Endothelial cell of umbilical vein (primary cell): ENCODE data around the gene SPEN. TPM values are rescaled to one million over a fixed set of nuclear protein-coding genes. Genes with fewer than 3 reads are reported as not detected.

Source experiments
- BruUV-seq: library from RNA; stranded (reverse); fragments of 400-500 nt; replicated peaks from 2 replicates; lab custom pipeline; 2021; lab: Mats Ljungman, UMichigan
- CTCF ChIA-PET: fragments of 300-600, 350-600 bp; sonication (Branson Sonifier 250); formaldehyde crosslinking; loops from one replicate; lab custom pipeline; 2021; ENCODE audit warnings: antibody characterized with exemption, inconsistent platforms; lab: Charles Lee
- POLR2A ChIA-PET: fragments of 300-600, 350-600 bp; sonication (Branson Sonifier 250); formaldehyde crosslinking; loops from one replicate; lab custom pipeline; 2021; ENCODE audit warnings: antibody characterized with exemption, inconsistent platforms; lab: Charles Lee
- DNase-seq: peaks from one replicate; pipeline ENCODE4 v3.0.0-alpha.2; 2011; ENCODE audit warnings: low read depth, low spot score
- FAIRE-seq: peaks from 2 replicates; lab custom pipeline; 2011; peaks lifted over from hg19 to GRCh38; lab: Jason Lieb, UNC
- H2AFZ ChIP-seq: 2 replicates; pipeline ENCODE4 v1.6.0; 2012; ENCODE audit warnings: low read depth, low read length, control low read depth, inconsistent platforms
- H3K27ac ChIP-seq: 2 replicates; pipeline ENCODE4 v1.5.1; 2011; ENCODE audit warnings: low read depth, mild to moderate bottlenecking, control low read depth, low read length, moderate library complexity; ENCODE audit not compliant: insufficient read depth
- H3K27me3 ChIP-seq, 2 experiments: 2 replicates each; pipeline versions ENCODE4 v1.6.0 to v1.6.1; 2011; ENCODE audit warnings: low read length in 2 of 2, mixed read lengths in 1 of 2; ENCODE audit not compliant: control insufficient read depth in 2 of 2, insufficient read depth in 2 of 2
- H3K36me3 ChIP-seq, 2 experiments: 2 replicates in 1 of 2; 3 replicates in 1 of 2; pipeline ENCODE4 v1.5.1; 2011; ENCODE audit warnings: low read length in 2 of 2, mild to moderate bottlenecking in 1 of 2, moderate library complexity in 1 of 2; ENCODE audit not compliant: control insufficient read depth in 2 of 2, insufficient read depth in 2 of 2; ENCODE audit errors: extremely low read depth in 1 of 2
- H3K4me1 ChIP-seq: 3 replicates; pipeline ENCODE4 v1.5.1; 2011; ENCODE audit warnings: mild to moderate bottlenecking, low read length; ENCODE audit not compliant: control insufficient read depth, insufficient read depth; ENCODE audit errors: extremely low read depth
- H3K4me2 ChIP-seq: 2 replicates; pipeline ENCODE4 v1.6.1; 2011; ENCODE audit warnings: low read length, control low read depth, mixed read lengths; ENCODE audit not compliant: insufficient read depth
- H3K4me3 ChIP-seq, 3 experiments: fragments of 200-600 bp in 1 of 3; sonication (generic), shearing (Covaris generic) in 1 of 3; replicated peaks in 1 of 3; 2 replicates each; pipeline ENCODE4 v1.5.1; 2011 to 2016; ENCODE audit warnings: control low read depth in 3 of 3, low read length in 3 of 3, mild to moderate bottlenecking in 2 of 3, inconsistent platforms in 1 of 3, low read depth in 1 of 3, moderate library complexity in 1 of 3; ENCODE audit not compliant: insufficient read depth in 1 of 3
- H3K79me2 ChIP-seq: 2 replicates; pipeline ENCODE4 v1.6.0; 2012; ENCODE audit warnings: low read length, inconsistent platforms; ENCODE audit not compliant: control insufficient read depth, insufficient read depth
- H3K9ac ChIP-seq: replicated peaks from 2 replicates; pipeline ENCODE3; 2011; ENCODE audit warnings: low read length, control low read depth; ENCODE audit not compliant: insufficient read depth; ENCODE audit errors: extremely low read depth
- H3K9me1 ChIP-seq: replicated peaks from 3 replicates; pipeline ENCODE4 v1.6.0; 2011; ENCODE audit warnings: mild to moderate bottlenecking, low read length; ENCODE audit not compliant: control insufficient read depth, insufficient read depth; ENCODE audit errors: extremely low read depth
- H3K9me3 ChIP-seq: replicated peaks from 2 replicates; pipeline ENCODE4 v1.5.1; 2012; ENCODE audit warnings: low read length, inconsistent platforms; ENCODE audit not compliant: control insufficient read depth, insufficient read depth
- H4K20me1 ChIP-seq: replicated peaks from 2 replicates; pipeline ENCODE3; 2011; ENCODE audit warnings: mild to moderate bottlenecking, low read length; ENCODE audit not compliant: control insufficient read depth, insufficient read depth; ENCODE audit errors: extremely low read depth
- EZH2 ChIP-seq: IDR thresholded peaks from 2 replicates; pipeline ENCODE4 v1.6.1; 2012; ENCODE audit warnings: borderline replicate concordance, low read depth, mild to moderate bottlenecking, moderate library complexity, low read length, inconsistent platforms; ENCODE audit not compliant: severe bottlenecking
- FOS ChIP-seq: IDR thresholded peaks from 2 replicates; pipeline ENCODE4 v1.6.1; 2011; ENCODE audit warnings: mild to moderate bottlenecking, low read length, moderate library complexity, borderline replicate concordance; ENCODE audit not compliant: insufficient read depth
- GATA2 ChIP-seq: IDR thresholded peaks from 2 replicates; pipeline ENCODE4 v1.7.0; 2011; ENCODE audit warnings: low read depth, mild to moderate bottlenecking, moderate library complexity, mixed read lengths, low read length; ENCODE audit not compliant: insufficient read length, insufficient read depth
- JUN ChIP-seq: IDR thresholded peaks from 2 replicates; pipeline ENCODE4 v1.6.1; 2011; ENCODE audit warnings: borderline replicate concordance, low read depth; ENCODE audit not compliant: insufficient read length, insufficient read depth
- MYC ChIP-seq: IDR thresholded peaks from one replicate; pipeline ENCODE4 v1.6.1; 2011; ENCODE audit warnings: mild to moderate bottlenecking, low read depth, low read length
- POLR2A ChIP-seq: IDR thresholded peaks from 2 replicates; pipeline ENCODE4 v1.6.1; 2012; ENCODE audit warnings: low read depth, mild to moderate bottlenecking, control low read depth, low read length
- dilution Hi-C: fragments of 300-500 bp; cut with MboI; formaldehyde crosslinking; loops from one replicate; pipeline ENCODE4 v1.15.0; 2019; ENCODE audit warnings: low sequenced_read_pairs; ENCODE audit not compliant: extremely low pct_ligation_motif_present
- intact Hi-C: fragments of 100-400 bp; cut with micrococcal nuclease; formaldehyde crosslinking; loops from one replicate; pipeline ENCODE4 v1.10.0; 2022
- polyA plus RNA-seq, 4 experiments: library from polyadenylated mRNA; depleted of rRNA in 3 of 4; stranded (reverse) in 3 of 4; unstranded in 1 of 4; fragments of >200 nt; gene quantifications; 2 replicates each; pipeline versions ENCODE4 v1.2.1 to v1.2.3, GENCODE V29; 2011 to 2012; ENCODE audit warnings: missing spikeins in 1 of 4
- total RNA-seq: library from RNA; stranded (reverse); gene quantifications from 2 replicates; pipeline ENCODE4 v1.2.3, GENCODE V29; 2021
- TF ChIP-seq, protein P1 (sequence below): IDR thresholded peaks from 2 replicates; pipeline ENCODE4 v1.6.1; 2011; ENCODE audit not compliant: insufficient read depth, insufficient read length

The SPEN gene
- total and polyA plus RNA-seq, 2 donors (not counting 3 experiments of a cell fraction or from before 2014, with no cell fraction given): 9.3 to 44.4 TPM

DNA sequence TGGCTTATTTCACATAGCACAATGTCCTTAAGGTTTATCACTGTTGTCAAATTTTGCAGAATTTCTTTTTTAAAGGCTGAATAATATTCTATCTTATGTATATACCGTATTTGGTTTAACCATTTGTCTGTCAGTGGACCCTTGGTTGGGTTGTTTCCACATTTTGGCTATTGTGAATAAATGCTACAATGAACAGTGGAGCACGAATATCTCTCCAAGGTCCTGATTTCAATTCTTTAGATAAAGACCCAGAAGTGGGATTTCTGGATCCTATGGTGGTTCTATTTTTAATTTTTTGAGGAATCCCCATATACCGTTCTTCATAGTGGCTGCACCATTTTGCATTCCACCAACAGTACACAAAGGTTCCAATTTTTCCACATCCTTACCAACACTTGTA lies 134.2 kb downstream of the SPEN start:
- Histone ChIP-seq H3K4me3 (no peak overlapping the region), H2AFZ (no peak overlapping the region), H3K27me3 (peaks cover 2 to 10% of the 10 kb centered on the region in 2 experiments), H3K9me3 (no peaks in the 10 kb centered on the region), H3K36me3 (no peaks in the 10 kb centered on the region), H3K4me2 (no peak overlapping the region), H3K27ac (no peak overlapping the region), H3K79me2 (no peaks in the 10 kb centered on the region), H3K4me1 (no peaks in the 10 kb centered on the region), H3K9ac (no peak overlapping the region), H4K20me1 (no peaks in the 10 kb centered on the region), H3K9me1 (no peaks in the 10 kb centered on the region)
- POLR2A ChIA-PET: no interaction called here
- dilution Hi-C loops: no loop called here
- intact Hi-C loops: no loop called here
- DNase-seq (no peak), FAIRE-seq (no peak)
- TF ChIP-seq MYC: no peak
- TF ChIP-seq EZH2: no peak
- TF ChIP-seq, protein P1, sequence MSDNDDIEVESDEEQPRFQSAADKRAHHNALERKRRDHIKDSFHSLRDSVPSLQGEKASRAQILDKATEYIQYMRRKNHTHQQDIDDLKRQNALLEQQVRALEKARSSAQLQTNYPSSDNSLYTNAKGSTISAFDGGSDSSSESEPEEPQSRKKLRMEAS: no peak
- TF ChIP-seq JUN: no peak
- TF ChIP-seq FOS: no peak
- TF ChIP-seq POLR2A: no peak
- CTCF ChIA-PET: no interaction called here
- BruUV-seq: no TSS peak

DNA sequence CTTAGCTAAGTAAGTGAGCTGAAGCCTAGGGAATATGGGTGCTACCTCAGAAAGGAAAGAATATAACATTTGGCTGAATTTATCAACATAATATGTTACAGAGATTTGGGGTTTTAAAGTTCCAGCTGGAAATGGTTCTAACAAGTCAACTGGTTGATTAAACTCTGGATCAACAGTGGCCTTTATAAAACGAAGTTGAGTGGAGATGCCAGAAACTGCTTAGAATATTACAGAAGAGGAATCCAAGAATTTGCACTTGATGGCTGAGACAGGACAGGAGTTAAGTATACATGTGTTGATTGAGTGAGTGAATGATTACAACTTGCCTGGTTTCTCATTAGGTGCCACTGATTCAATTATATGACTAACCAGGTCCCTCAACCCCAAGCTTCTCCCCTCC lies 135.8 kb downstream of the SPEN start:
- FAIRE-seq: no peak

More for the DNA sequence above, 135.8 kb downstream of the SPEN start:
- H3K4me1 ChIP-seq: no peaks in the 10 kb centered on the region
- H3K79me2 ChIP-seq: no peaks in the 10 kb centered on the region
- intact Hi-C loops: no loop called here
- H3K36me3 ChIP-seq: no peaks in the 10 kb centered on the region
- no peak overlapping the region for H3K27ac ChIP-seq
- POLR2A ChIA-PET: no interaction called here
- H4K20me1 ChIP-seq: no peaks in the 10 kb centered on the region
- H3K9me3 ChIP-seq: no peaks in the 10 kb centered on the region
- dilution Hi-C loops: no loop called here
- H3K9ac ChIP-seq: no peak overlapping the region
- no peak for DNase-seq
- H3K9me1 ChIP-seq: no peaks in the 10 kb centered on the region
- H3K4me2 ChIP-seq: no peak overlapping the region
- CTCF ChIA-PET: interaction anchor here (1.5 kb wide), 1 partner anchor 192 kb away, joined by 5 read pairs; no protein-coding TSS in a partner anchor
- no TSS peak for BruUV-seq
- TF ChIP-seq GATA2 (no peak), FOS (no peak)
- TF ChIP-seq, protein P1: no peak
- H3K4me3 ChIP-seq: no peak overlapping the region
- peaks cover 2 to 10% of the 10 kb centered on the region in 2 experiments for H3K27me3 ChIP-seq
- no peak overlapping the region for H2AFZ ChIP-seq
